ENCODE measurements around the gene GPC6.

Gene GPC6

GRCh38 chr13:94247890-94248289 lies 1021.3 kb downstream of the GPC6 start:
- H3K4me3 ChIP-seq (ENCODE audit: low read depth, low read length), result no peak overlapping the region
- no peak for TF ChIP-seq CTCF (IDR thresholded peaks at IDR 0.05; ENCODE audit: borderline replicate concordance, insufficient read depth, low read depth, low read length)

- no peak overlapping the region for H3K4me3 ChIP-seq (ENCODE audit: low read depth, low read length)
- TF ChIP-seq CTCF (IDR thresholded peaks at IDR 0.05; ENCODE audit: borderline replicate concordance, insufficient read depth, low read depth, low read length), result no peak
Measured at GRCh38 chr13:94248454-94249228, 1022.0 kb downstream of the GPC6 start.

- no peak for TF ChIP-seq CTCF (IDR thresholded peaks at IDR 0.05; ENCODE audit: borderline replicate concordance, insufficient read depth, low read depth, low read length)
Measured at GRCh38 chr13:94249512-94249911, 1022.9 kb downstream of the GPC6 start.

GRCh38 chr13:94251831-94252608 lies 1025.4 kb downstream of the GPC6 start:
- H3K4me3 ChIP-seq (ENCODE audit: low read depth, low read length), result no peak overlapping the region
- TF ChIP-seq CTCF (IDR thresholded peaks at IDR 0.05; ENCODE audit: borderline replicate concordance, insufficient read depth, low read depth, low read length), result no peak

More at GRCh38 chr13:94249512-94249911, 1022.9 kb downstream of the GPC6 start:
- H3K4me3 ChIP-seq (ENCODE audit: low read depth, low read length), result no peak overlapping the region

- no peak overlapping the region for H3K4me3 ChIP-seq (ENCODE audit: low read depth, low read length)
- TF ChIP-seq CTCF (IDR thresholded peaks at IDR 0.05; ENCODE audit: borderline replicate concordance, insufficient read depth, low read depth, low read length), result no peak
Measured at GRCh38 chr13:94254737-94255136, 1028.1 kb downstream of the GPC6 start.

GRCh38 chr13:94256721-94257120 lies 1030.1 kb downstream of the GPC6 start:
- no peak for TF ChIP-seq CTCF (IDR thresholded peaks at IDR 0.05; ENCODE audit: borderline replicate concordance, insufficient read depth, low read depth, low read length)
- no peak overlapping the region for H3K4me3 ChIP-seq (ENCODE audit: low read depth, low read length)

Data from GM12875 (cell line).